T-helper 1 cell (primary cell): Measurements from ENCODE around the gene FOXP1.

ENCODE experiments used
- DNase-seq, 5 donors: peaks; one replicate each; pipeline ENCODE4 v3.0.0-alpha.2; 2012 to 2020

The FOXP1 gene

GRCh38 chr3:71253169-71253568, 330.4 kb downstream of the FOXP1 start:
- no peak for DNase-seq

DNA sequence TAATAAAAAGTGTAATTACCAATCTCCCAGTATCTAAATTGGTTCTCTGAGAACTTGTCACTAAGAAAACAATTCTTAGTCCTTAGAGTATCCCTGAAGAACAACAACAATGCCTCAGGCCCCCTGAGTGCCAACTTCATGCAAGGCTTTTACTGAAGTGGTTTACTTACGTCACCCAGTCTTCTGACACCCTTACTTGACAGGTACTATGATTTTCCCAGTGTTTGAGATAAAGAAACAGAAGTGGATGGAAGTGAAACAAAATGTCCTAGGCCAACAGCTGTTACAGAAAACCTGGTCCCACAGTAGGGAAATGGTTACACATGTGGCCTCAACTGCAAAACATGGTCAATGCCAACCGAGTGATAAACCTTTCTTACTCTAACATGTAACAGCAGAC, 331.1 kb downstream of the FOXP1 start:
- no peak for DNase-seq

DNA sequence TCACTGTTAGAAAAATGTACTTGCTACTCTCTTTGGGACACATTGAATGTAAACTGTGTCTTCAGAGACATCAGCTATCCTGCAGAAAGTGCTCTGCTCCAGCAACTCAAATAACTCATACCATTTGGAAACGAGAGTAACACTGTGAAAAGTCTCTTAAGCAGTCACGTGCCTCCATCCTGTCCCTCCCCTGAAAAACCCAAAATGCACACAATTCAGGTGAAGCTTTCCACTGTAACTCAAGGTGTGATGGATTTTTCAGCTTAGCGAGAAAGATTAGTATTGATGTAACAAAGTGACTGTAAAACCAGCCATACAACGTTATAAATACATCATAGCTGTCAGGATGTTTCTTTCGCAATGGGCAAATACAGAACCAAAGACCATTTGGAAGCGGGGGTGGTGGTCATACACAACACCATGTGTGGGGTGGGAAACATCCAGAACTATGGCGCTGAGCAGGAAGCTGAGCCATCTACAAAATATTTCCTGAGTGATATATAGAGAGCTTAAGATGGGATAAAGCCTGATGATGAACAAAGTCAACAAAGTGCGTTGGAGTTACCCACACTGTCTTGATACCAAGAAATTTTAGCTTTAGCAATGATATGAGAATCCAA, 332.3 kb downstream of the FOXP1 start:
- no peak for DNase-seq

- DNase-seq: no peak
These were observed 333.5 kb downstream of the FOXP1 start for GRCh38 chr3:71250026-71250425.

DNA sequence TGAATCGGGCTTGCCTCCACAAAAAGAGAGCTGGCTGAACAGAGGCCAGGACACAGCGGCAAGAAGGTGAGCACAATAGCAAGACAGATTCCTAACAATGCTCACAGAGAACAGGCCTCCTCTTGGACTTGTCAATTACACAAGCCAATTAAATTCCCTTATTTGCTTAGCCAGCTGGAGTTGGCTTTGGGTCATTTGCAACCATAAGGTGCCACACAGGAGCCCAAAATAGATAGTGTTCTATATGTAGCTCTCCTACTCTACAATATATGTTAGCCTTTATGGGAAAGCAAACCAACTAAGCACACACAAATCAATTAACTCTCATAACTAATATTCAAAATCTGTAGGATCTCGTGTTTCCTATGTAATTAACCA, 335.6 kb downstream of the FOXP1 start:
- DNase-seq: no peak

GRCh38 chr3:71247221-71247957, 336.1 kb downstream of the FOXP1 start:
- DNase-seq: no peak

GRCh38 chr3:71245971-71246880, 337.3 kb downstream of the FOXP1 start:
- no peak for DNase-seq

GRCh38 chr3:71244826-71245488, 338.6 kb downstream of the FOXP1 start:
- no peak for DNase-seq

- no peak for DNase-seq
These were observed 339.2 kb downstream of the FOXP1 start for GRCh38 chr3:71244153-71244825.

DNA sequence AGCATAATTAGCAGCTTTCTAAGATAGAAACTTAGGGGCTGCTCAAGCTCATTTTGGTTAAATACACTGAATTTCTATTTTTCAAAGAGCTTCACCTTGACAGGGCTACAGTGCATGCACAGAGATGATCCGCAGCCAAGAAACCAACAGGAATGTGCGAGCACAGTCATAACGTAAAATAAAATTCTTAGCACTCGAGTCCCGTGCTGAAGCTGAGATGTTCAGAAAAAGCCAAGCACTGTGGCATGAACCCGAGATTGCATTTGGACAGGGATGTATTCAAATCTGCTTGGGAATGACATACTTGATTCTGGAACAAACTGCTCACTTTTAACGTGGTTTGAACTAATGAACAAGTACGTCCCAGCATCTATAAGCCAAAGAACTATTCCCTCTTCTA, 340.3 kb downstream of the FOXP1 start:
- no peak for DNase-seq

DNA sequence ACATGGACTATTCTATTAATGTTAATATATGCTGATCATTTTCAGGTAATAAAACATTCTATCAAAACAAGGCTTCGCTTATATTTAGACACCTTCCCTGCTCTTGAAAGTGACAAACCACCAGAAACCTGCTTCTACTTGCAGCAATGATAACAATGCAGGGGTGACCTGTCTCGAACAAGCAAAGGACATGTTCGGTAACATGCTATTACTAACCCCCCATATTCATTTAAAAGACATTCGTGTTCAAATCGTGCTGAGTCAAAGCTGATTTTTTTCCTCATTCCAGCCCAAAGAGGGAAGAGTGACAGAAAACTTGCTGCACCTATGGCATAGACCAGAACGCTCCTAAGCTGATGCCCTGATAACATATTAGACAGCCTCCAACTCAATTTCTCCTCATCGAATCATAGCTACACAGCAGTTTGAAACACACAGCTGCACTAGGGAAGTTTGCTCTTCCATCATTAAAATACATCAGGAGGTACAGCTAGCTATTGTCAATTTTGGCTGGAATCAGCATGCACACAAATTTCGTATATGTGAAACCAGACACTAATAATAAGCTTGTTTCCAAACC, 341.5 kb downstream of the FOXP1 start:
- no peak for DNase-seq

- DNase-seq: no peak
These were observed 342.2 kb downstream of the FOXP1 start for GRCh38 chr3:71241246-71241901.

DNA sequence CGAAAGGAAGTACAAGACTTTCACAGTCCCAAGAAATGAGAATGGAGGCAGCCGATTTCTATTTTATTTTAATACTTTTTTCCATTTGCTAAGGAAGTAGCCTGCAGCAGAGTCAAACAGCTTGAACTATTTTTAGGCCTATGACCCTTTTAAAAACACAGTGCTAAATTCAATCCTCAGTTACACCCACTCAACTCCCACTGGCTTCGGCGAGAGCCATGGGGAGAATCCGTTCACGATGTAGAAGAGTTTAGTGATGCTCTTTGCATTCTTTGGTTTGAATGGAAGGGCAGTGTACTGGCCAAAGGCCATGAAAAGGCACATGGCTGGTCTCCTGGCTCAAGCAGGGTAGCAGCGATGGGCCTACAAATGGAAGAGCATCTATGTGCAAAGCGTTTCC, 343.5 kb downstream of the FOXP1 start:
- DNase-seq: no peak

GRCh38 chr3:71238355-71238757, 345.2 kb downstream of the FOXP1 start:
- no peak for DNase-seq

DNA sequence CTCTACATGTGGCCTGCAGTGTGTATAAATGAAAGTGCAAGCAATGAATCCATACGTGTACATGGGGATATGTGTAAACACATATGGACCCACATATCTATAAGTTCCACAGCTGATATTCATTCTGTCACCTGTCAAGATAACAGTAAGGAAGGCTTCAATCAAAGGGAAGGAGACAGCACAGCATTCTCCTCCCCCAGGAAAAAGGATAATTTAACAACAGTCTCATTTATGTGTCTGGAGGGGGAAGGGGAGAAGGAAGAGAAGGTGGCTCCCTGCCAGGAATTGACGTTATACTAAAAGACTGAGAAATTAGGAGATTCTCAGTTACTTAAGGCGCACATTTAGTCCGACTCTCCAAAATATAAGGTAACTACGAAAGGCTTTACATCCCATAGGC, 345.9 kb downstream of the FOXP1 start:
- DNase-seq: no peak

DNA sequence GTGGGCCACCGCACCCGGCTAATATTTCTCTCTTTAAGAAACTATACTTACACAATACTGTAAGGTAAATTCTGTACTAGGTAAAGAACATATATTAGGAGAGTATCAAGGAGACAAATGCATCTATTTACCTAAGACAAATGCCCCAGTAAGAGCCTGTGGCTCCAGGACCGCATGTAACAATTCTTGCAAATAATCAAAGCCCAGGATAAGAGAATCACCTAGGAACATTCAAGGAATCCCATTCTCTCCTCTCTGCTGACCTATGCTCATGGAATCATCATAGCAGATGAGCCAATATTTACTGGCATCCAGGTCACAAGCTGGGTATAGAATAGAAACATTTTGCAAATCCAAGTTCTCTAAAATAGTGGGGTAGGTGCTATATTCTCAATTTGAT, 347.7 kb downstream of the FOXP1 start:
- DNase-seq: no peak

DNA sequence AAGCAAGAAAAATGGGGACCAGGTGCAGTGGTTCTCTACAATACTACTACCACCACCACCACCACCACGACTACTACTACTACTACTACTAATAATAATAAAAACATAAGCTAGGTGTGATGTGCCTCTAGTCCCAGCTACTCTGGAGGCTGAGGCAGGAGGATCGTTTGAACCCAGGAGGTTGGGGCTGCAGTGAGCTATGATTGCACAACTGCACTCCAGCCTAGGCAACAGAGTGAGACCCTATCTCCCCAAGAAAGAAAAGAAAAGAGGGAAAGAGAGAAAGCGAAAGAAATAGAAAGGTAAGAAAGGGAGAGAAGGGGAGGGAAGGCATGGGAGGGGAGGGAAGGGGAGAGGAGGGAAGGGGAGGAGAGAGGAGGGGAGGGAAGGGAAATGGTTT, 350.6 kb downstream of the FOXP1 start:
- no peak for DNase-seq

DNA sequence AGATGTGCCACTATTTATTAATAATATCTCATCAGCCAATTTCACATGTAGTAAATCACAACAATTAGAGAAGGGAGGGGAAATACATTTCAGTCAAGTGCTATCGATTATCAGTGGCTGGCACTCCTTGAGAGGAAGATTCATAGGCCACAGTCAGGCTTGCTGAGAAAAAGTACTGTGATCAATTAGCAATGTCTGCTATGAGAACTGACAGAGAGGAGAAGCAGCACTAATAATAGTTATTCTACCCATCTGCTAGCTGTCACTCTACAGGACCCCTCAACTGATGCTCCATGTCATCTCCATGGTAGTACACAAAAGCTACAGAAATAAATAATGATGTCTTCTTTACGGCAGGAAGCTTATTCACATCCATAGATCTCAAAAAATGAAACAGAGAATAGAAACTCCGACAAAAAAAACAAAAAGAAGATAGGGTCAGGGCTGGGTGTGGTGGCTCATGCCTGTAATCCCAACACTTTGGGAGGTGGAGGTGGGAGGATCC, 351.3 kb downstream of the FOXP1 start:
- no peak for DNase-seq

DNA sequence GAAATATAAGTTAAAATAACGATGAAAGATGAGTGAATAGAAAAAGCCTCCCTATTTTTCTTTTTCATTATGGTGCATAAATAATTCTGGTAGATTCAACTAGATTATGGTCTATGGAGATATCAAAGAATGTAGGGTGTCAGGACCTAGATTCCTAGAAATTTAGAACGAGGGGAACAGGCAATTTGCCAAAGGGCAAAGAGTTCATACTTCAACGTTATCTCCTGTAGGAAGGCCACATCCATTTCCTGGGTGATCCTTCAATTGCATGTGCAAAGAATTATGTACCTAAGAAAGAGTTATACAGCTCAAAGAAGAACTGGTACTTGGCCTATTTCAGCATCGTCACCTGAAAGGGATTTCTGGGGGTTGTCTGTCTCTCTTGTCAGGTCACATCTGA, 351.8 kb downstream of the FOXP1 start:
- DNase-seq: no peak

DNA sequence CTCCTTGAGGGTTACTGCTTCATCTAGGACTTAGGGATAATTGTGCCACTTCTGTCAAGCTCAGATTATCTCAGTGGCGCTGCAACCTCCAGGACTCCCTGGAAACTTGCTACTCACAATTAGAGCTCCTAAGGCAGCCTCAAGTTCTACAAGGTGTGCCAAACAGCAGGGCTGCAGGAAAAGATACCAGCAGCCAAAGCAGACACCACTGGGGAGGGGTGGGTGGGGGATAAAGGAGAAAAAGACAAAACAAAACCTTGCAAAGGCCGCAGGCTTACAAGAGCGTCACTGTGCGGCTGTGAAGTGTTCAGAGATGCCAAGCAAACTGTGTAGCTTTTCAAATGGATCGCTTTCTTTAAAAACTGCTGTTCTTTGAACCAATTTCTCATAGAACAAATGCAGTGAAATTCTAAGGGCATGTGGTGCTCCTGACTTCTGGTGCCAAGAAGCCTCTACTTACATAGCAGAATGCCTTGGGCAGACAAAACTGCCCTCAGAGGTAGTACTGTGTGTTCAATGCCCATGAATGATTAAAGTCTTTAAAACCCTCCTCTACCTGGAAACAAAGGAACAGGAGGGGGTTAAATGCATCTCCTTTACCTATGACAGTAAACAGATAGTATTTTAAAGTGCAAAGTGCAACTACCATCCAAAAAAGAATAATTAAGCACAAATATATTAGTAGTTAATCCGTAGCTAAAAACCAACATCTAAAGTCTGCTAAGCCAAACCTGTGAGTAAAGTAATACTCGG, 353.4 kb downstream of the FOXP1 start:
- DNase-seq: no peak
